ENCODE data around the gene DHH.

The DHH gene

GRCh38 chr12:49055978-49056754, 38.4 kb downstream of the DHH start:
- peak overlapping the region; percentile 44 for H3K27ac ChIP-seq
- TF ChIP-seq ZFX (IDR thresholded peaks at IDR 0.05) = no peak
- TF ChIP-seq CTCF (conservative IDR thresholded peaks at IDR 0.05) = no peak

DNA sequence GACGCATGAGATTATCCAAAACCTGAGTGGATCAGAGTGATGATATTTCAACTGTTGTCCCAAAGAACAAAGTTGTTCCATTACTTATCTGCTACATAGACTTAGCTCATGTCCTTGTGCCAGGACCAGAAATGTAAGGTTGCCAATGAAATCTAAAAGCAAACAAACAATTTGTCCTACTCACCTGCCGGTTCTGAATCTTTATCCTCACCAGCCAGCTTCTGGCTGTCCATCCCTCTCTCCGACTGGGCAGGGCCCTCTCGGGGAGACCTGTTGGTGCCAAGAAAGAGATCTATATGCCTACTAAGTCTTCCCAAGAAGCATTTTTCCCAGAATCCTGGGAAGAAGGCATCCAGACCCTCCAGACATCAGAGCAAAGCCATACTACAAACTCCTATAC, 39.5 kb downstream of the DHH start:
- H3K27ac ChIP-seq = peak overlapping the region; percentile 44
- TF ChIP-seq ZFX (IDR thresholded peaks at IDR 0.05) (no peak), CTCF (conservative IDR thresholded peaks at IDR 0.05) (no peak)

DNA sequence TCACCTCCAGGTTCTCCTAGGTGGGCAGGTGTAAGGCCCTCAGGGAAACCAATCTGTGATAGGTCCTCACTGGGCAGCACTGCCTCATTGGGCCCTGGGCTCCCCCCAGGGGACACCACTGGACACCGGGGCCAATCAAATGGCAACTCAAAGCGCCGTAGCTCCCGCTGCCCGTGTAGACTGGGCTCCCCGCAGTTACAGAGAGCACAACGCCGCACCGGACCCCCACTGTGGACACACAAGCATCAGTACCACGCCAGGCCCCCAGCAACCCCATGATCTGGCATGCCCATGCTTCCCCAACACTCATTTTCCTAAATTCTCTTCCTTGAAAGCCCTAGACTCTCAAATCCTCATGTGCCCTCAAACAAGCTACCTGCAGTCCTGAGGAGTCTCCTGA, 40.1 kb downstream of the DHH start:
- TF ChIP-seq ZFX (IDR thresholded peaks at IDR 0.05) (no peak), CTCF (conservative IDR thresholded peaks at IDR 0.05) (no peak)
- peak overlapping the region; percentile 44 for H3K27ac ChIP-seq

DNA sequence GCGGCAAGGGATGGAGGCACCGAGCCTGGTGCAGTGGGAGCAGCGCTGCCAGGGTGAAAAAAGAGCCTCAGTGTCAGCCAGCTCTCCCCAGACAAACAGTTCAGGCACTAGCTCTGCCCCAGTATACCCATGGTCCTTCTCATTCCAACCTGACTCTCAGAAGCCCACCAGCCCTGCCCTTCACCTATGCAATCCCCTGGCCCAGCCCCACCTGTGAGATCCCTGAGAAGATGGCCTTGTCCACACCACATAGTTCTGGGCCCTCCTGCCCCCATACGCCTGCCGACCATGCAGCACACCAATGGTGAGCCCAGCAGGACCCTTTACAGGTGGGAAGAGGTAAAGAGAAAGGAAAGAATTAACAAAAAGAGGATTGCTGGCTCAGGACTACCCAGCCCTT, 40.5 kb downstream of the DHH start:
- TF ChIP-seq ZFX (IDR thresholded peaks at IDR 0.05) (no peak), CTCF (conservative IDR thresholded peaks at IDR 0.05) (no peak)
- H3K27ac ChIP-seq = peak overlapping the region; percentile 44

- TF ChIP-seq ZFX (IDR thresholded peaks at IDR 0.05) (no peak), CTCF (conservative IDR thresholded peaks at IDR 0.05) (no peak)
- peak overlapping the region; percentile 10; the same call in 1 of the 2 replicates for H3K27ac ChIP-seq
Observed at GRCh38 chr12:49052451-49053208, 42.0 kb downstream of the DHH start.

DNA sequence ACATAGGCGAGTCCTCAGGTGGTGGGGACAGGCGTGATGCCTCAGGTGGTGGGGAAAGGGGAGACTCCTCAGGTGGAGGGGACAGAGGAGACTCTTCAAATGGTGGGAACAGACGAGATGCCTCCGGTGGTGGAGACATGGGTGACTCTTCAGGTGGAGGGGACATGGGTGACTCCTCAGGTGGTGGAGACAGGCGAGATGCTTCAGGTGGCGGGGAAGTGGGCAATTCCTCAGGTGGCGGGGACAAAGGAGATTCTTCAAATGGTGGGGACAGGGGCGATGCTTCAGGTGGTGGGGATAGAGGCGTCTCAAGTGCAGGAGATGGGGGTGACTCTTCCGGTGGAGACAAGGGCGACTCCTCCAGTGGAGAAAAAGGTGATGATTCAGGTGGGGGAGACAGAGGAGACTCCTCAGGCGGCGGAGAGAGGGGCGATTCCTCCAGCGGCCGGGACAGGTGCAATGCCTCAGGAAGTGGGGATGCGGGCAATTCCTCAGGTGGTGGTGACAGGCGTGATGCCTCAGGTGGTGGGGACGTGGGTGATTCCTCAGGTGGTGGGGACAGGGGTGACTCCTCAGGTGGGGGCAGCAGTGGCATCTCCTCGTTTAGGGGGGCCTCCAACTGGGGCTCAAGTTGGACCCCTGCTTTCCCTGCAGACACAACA, 42.7 kb downstream of the DHH start:
- no peak overlapping the region for H3K27ac ChIP-seq
- TF ChIP-seq ZFX (IDR thresholded peaks at IDR 0.05) = no peak
- TF ChIP-seq CTCF (conservative IDR thresholded peaks at IDR 0.05) = no peak

- no peak overlapping the region for H3K27ac ChIP-seq
- TF ChIP-seq CTCF (conservative IDR thresholded peaks at IDR 0.05) = no peak
- TF ChIP-seq ZFX (IDR thresholded peaks at IDR 0.05) = no peak
Observed at GRCh38 chr12:49051373-49051764, 43.2 kb downstream of the DHH start.
